ENCODE data around the gene ARMCX4. TPM values are rescaled to one million over a fixed set of nuclear protein-coding genes. Genes with fewer than 3 reads are reported as not detected.

Gene ARMCX4
- total RNA-seq (2021; fragmentation: NEBNext Ultra II Directional; extraction: Animal tissue kit (Norgen Biotek cat#: 25700)) (14.5 and 15.4 TPM in 2 replicates), polyA plus RNA-seq (2011; rRNA removed) (3.2 and 3.7 TPM in 2 replicates), polyA minus RNA-seq (2011; rRNA and poly(A)+ RNA removed) (9.4 and 15.4 TPM in 2 replicates)
- 6.3 TPM for polyA plus RNA-seq (2011; cell fraction: cytosol; rRNA removed)
- 13.1 TPM for polyA plus RNA-seq (2011; cell fraction: nucleus; rRNA removed)
- 11.9 to 14.4 TPM (median 13.6 TPM) in 4 replicates for polyA plus RNA-seq (2012, experiment 1 of 2)
- 4.8 TPM for polyA plus RNA-seq (2012, experiment 2 of 2)
- 8.7 TPM for polyA plus RNA-seq (2013, experiment 1 of 2)
- 6.7 TPM for polyA plus RNA-seq (2013, experiment 2 of 2)
- polyA minus RNA-seq (2011; cell fraction: cytosol; rRNA and poly(A)+ RNA removed): 5.1 TPM
- polyA minus RNA-seq (2011; cell fraction: nucleus; rRNA and poly(A)+ RNA removed): 10.6 TPM
- long read RNA-seq, experiment 1, partial matches to known transcripts: 1 of 9 reads
- long read RNA-seq, experiment 1, other reads (novel, unspliced or antisense): 7 of 9 reads
- long read RNA-seq, experiment 2, partial matches to known transcripts: 3 of 12 reads
- long read RNA-seq, experiment 2, other reads (novel, unspliced or antisense): 9 of 12 reads

- Histone ChIP-seq H2BK5ac (ENCODE audit: low read depth, low read length) (no peak within 1 kb of the TSS), H4K8ac (ENCODE audit: extremely low read depth, insufficient read depth, low read length) (0 out of 2 replicates have a peak within 1 kb of the TSS, but pooled peaks have one; percentile 35), H3K4me1 (replicated peaks in 1 of 4; ENCODE audit: control insufficient read depth in 3 of 4, insufficient read depth in 4 of 4, low read length in 3 of 4) (peaks cover 0 to 3% (median 0%) of the 10 kb centered on the region in 4 experiments; a peak in 2 of 7 replicates), H4K20me1 (replicated peaks in 1 of 2; ENCODE audit: control insufficient read depth in 1 of 2, insufficient read depth in 2 of 2, low read length in 2 of 2) (peaks cover 0 to 1% of the 10 kb centered on the region in 2 experiments), H3K79me2 (ENCODE audit: control insufficient read depth in 1 of 2, insufficient read depth in 2 of 2, low read length in 2 of 2) (no peaks in the 10 kb centered on the region), H3K79me1 (ENCODE audit: low read depth, low read length) (no peaks in the 10 kb centered on the region), H3K4me3 (ENCODE audit: extremely low read depth in 1 of 4, insufficient read depth in 2 of 4, low read depth in 3 of 4, low read length in 4 of 4) (peak within 1 kb of the TSS; percentile 50 to 76 (median 66)), H4K91ac (replicated peaks; ENCODE audit: insufficient read length, low read length) (no peak within 1 kb of the TSS), H4K5ac (ENCODE audit: insufficient read length, low read depth, low read length) (no peak within 1 kb of the TSS), H3K18ac (ENCODE audit: extremely low read depth, low read length) (no peak within 1 kb of the TSS), H3K56ac (replicated peaks; ENCODE audit: insufficient read length, low read depth, low read length) (no peak within 1 kb of the TSS), H3K27me3 (replicated peaks in 1 of 4; ENCODE audit: control insufficient read depth in 3 of 4, extremely low read depth in 1 of 4, insufficient read depth in 3 of 4, low read length in 3 of 4) (no peaks in the 10 kb centered on the region), H3K4ac (replicated peaks; ENCODE audit: insufficient read length, low read depth, low read length) (peak within 1 kb of the TSS; percentile 4), H3K4me2 (ENCODE audit: insufficient read depth in 1 of 2, low read depth in 2 of 2, low read length in 2 of 2) (peak within 1 kb of the TSS; percentile 88 to 93), H3K23ac (ENCODE audit: insufficient read length) (no peak within 1 kb of the TSS), H3K27ac (ENCODE audit: low read depth, low read length) (no peak within 1 kb of the TSS), H2AFZ (ENCODE audit: low read length) (peak within 1 kb of the TSS; percentile 76), H3K23me2 (ENCODE audit: low read depth, low read length) (peaks cover 3% of the 10 kb centered on the region; the same call in 1 of the 2 replicates), H3K9ac (replicated peaks in 1 of 4; ENCODE audit: extremely low read depth in 1 of 4, low read depth in 3 of 4, low read length in 3 of 4) (peak within 1 kb of the TSS; percentile 51 to 83 (median 70)), H3K36me3 (ENCODE audit: control insufficient read depth in 2 of 4, insufficient read depth in 4 of 4, low read length in 3 of 4) (peaks cover 0 to 14% (median 2%) of the 10 kb centered on the region in 4 experiments; a peak in 3 of 8 replicates), H2BK12ac (ENCODE audit: low read depth, low read length) (no peak within 1 kb of the TSS), H2AK5ac (ENCODE audit: low read depth, low read length) (no peak within 1 kb of the TSS), H2BK20ac (ENCODE audit: low read length) (no peak within 1 kb of the TSS), H2BK120ac (replicated peaks; ENCODE audit: low read depth, low read length) (no peak within 1 kb of the TSS), H2BK15ac (ENCODE audit: low read length) (no peak within 1 kb of the TSS), H3K14ac (ENCODE audit: insufficient read length) (no peak within 1 kb of the TSS), H3K9me3 (ENCODE audit: insufficient read depth in 2 of 2, low read depth in 1 of 2, low read length in 1 of 2) (no peaks in the 10 kb centered on the region)
- CTCF ChIA-PET (ENCODE audit: partially characterized antibody): interaction anchor here (1.1 kb wide), 1 partner anchor 70 kb away, joined by 3 read pairs; no protein-coding TSS in a partner anchor
- POLR2A ChIA-PET (ENCODE audit: partially characterized antibody): interaction anchor here (0.8 to 1.9 kb wide), 3 partner anchors 9 to 25 kb away, joined by 3 to 5 read pairs (median 5); no protein-coding TSS in a partner anchor
- FAIRE-seq: peak; percentile 79
- DNase-seq (ENCODE audit: low read depth in 1 of 2, low spot score in 2 of 2): peak; percentile 41 to 73
- WGBS, 2 experiments (ENCODE audit: extremely low coverage in 1 of 2, insufficient coverage in 1 of 2, insufficient read length in 1 of 2, insufficient replicate concordance in 2 of 2, low coverage in 1 of 2, low lambda C conversion rate in 2 of 2, missing lambda C conversion rate in 1 of 2): 19% methylated on average over 6 of the region's 50 CpGs; no CpG with 5 or more reads in 1 of the 2 experiments
- peak in 1 of 2 experiments; percentile 60; a peak in 1 of 3 replicates for TF ChIP-seq POLR2A (IDR thresholded peaks at IDR 0.05; ENCODE audit: control extremely low read depth in 1 of 2, low read depth in 2 of 2, low read length in 2 of 2)
These were observed at the start of gene ARMCX4 for GRCh38 chrX:101485212-101485949. TSS of gene ARMCX4 (plus strand) at chrX:101485456. CDS start at chrX:101488590, 3,134 bp downstream.

Measured in H1 (cell line).